B cell (primary cell): ENCODE results near the gene PHF21B. TPM values are rescaled to one million over a fixed set of nuclear protein-coding genes. Genes with fewer than 3 reads are reported as not detected.

Source experiments
- ATAC-seq: fragments of 200-7000 bp; cut with Tn5 transposase; one replicate; pipeline ENCODE4 v1.10.0; 2021; ENCODE audit warnings: low read depth, mild to moderate bottlenecking, moderate number of reproducible peaks, moderate library complexity
- CTCF ChIA-PET: fragments of 350-600 bp; sonication (Branson Sonifier 250); formaldehyde crosslinking; loops from one replicate; lab custom pipeline; 2021; ENCODE audit warnings: antibody characterized with exemption, inconsistent platforms; lab: Charles Lee
- POLR2A ChIA-PET: fragments of 350-600 bp; sonication (Branson Sonifier 250); formaldehyde crosslinking; loops from one replicate; lab custom pipeline; 2021; ENCODE audit warnings: antibody characterized with exemption; lab: Charles Lee
- DNase-seq: peaks from one replicate; pipeline ENCODE4 v3.0.0; 2013
- H2AFZ ChIP-seq: 2 replicates; pipeline ENCODE4 v1.6.1; 2012; ENCODE audit warnings: mild to moderate bottlenecking, low read depth, low read length; ENCODE audit not compliant: insufficient read depth, poor library complexity, severe bottlenecking
- H3K27ac ChIP-seq, 2 donors: 1 replicate in 1 of 2; 2 replicates in 1 of 2; pipeline ENCODE4 v1.5.1; 2012 to 2013; ENCODE audit warnings: low read length in 2 of 2, mild to moderate bottlenecking in 2 of 2, moderate library complexity in 1 of 2
- H3K27me3 ChIP-seq, 4 experiments: fragments of 200-600 bp in 1 of 4; sonication (generic) in 1 of 4; replicated peaks in 1 of 4; 1 replicate in 2 of 4; 2 replicates in 2 of 4; pipeline versions ENCODE4 v1.6.1 to v1.7.0; 2013 to 2016; ENCODE audit warnings: low read length in 3 of 4, mild to moderate bottlenecking in 2 of 4, mixed read lengths in 1 of 4, moderate library complexity in 1 of 4; ENCODE audit not compliant: insufficient read depth in 4 of 4, control insufficient read depth in 3 of 4; ENCODE audit errors: control extremely low read depth in 1 of 4
- H3K36me3 ChIP-seq, 2 experiments: replicated peaks in 1 of 2; 1 replicate in 1 of 2; 2 replicates in 1 of 2; pipeline versions ENCODE4 v1.6.1 to v1.7.1; 2013; ENCODE audit warnings: low read length in 1 of 2; ENCODE audit not compliant: insufficient read depth in 2 of 2, control insufficient read depth in 1 of 2; ENCODE audit errors: control extremely low read depth in 1 of 2, extremely low read depth in 1 of 2
- H3K4me1 ChIP-seq, 2 donors: fragments of 200-600 bp in 1 of 2; sonication (generic) in 1 of 2; 1 replicate in 1 of 2; 2 replicates in 1 of 2; pipeline versions ENCODE4 v1.5.1 to v1.6.1; 2013 to 2017; ENCODE audit warnings: low read length in 2 of 2; ENCODE audit not compliant: control insufficient read depth in 2 of 2, insufficient read depth in 2 of 2
- H3K4me2 ChIP-seq: replicated peaks from 2 replicates; pipeline ENCODE3; 2012; ENCODE audit warnings: mild to moderate bottlenecking, low read depth, low read length; ENCODE audit not compliant: poor library complexity, severe bottlenecking
- H3K4me3 ChIP-seq, 5 experiments: fragments of 200-600 bp in 1 of 5; sonication (generic) in 1 of 5; 1 replicate in 3 of 5; 2 replicates in 2 of 5; pipeline versions ENCODE4 v1.5.1 to v1.7.0; 2011 to 2016; ENCODE audit warnings: low read length in 4 of 5, mild to moderate bottlenecking in 4 of 5, low read depth in 2 of 5, control low read depth in 1 of 5, moderate library complexity in 1 of 5; ENCODE audit not compliant: insufficient read depth in 1 of 5; ENCODE audit errors: control extremely low read depth in 1 of 5, extremely low read depth in 1 of 5
- H3K79me2 ChIP-seq: fragments of 200-600 bp; sonication (generic); one replicate; pipeline ENCODE4 v1.6.0; 2016; ENCODE audit warnings: low read length; ENCODE audit not compliant: control insufficient read depth, insufficient read depth
- H3K9ac ChIP-seq: fragments of 200-600 bp; sonication (generic); 2 replicates; pipeline ENCODE4 v1.6.1; 2017; ENCODE audit warnings: mild to moderate bottlenecking, low read length, moderate library complexity
- H3K9me3 ChIP-seq, 3 donors: one replicate each; pipeline versions ENCODE4 v1.6.1 to v1.7.1; 2013; ENCODE audit warnings: low read length in 2 of 3; ENCODE audit not compliant: control insufficient read depth in 2 of 3, insufficient read depth in 1 of 3; ENCODE audit errors: control extremely low read depth in 1 of 3
- H4K20me1 ChIP-seq: 2 replicates; pipeline ENCODE4 v1.6.0; 2012; ENCODE audit warnings: mild to moderate bottlenecking, low read length; ENCODE audit not compliant: insufficient read depth, control insufficient read depth, poor library complexity, severe bottlenecking
- H3K27ac Mint-ChIP-seq: one replicate; pipeline ENCODE4 v1.8.0; 2021; ENCODE audit warnings: mixed read lengths
- H3K27me3 Mint-ChIP-seq: one replicate; pipeline ENCODE4 v1.8.0; 2021; ENCODE audit warnings: mixed read lengths
- H3K4me1 Mint-ChIP-seq: one replicate; pipeline ENCODE4 v1.8.0; 2021; ENCODE audit warnings: mixed read lengths
- H3K4me3 Mint-ChIP-seq: one replicate; pipeline ENCODE4 v1.8.0; 2021; ENCODE audit warnings: mixed read lengths
- H3K9me3 Mint-ChIP-seq: one replicate; pipeline ENCODE4 v1.8.0; 2022; ENCODE audit warnings: mixed read lengths; ENCODE audit not compliant: insufficient read depth
- EZH2 ChIP-seq: IDR thresholded peaks from 2 replicates; pipeline ENCODE4 v1.6.1; 2012; ENCODE audit warnings: borderline replicate concordance, low read depth, mild to moderate bottlenecking, moderate library complexity, low read length; ENCODE audit not compliant: insufficient read depth, poor library complexity, severe bottlenecking
- WGBS: methylation state at CpG from one replicate; pipeline ENCODE4 v1.1.5; 2013; ENCODE audit warnings: missing lambda C conversion rate; ENCODE audit not compliant: insufficient coverage; 5-methylcytosine and 5-hydroxymethylcytosine counted together
- intact Hi-C: fragments of 100-400 bp; cut with micrococcal nuclease; formaldehyde crosslinking; loops from one replicate; pipeline ENCODE4 v1.10.0; 2022
- polyA plus RNA-seq: library from polyadenylated mRNA; depleted of rRNA; stranded (reverse); fragments of >200 nt; gene quantifications from 2 replicates; pipeline ENCODE4 v1.2.3, GENCODE V29; 2012
- total RNA-seq, 2 donors: library from RNA; stranded (reverse); fragments of 120-200 nt in 1 of 2; gene quantifications; 1 replicate in 1 of 2; 2 replicates in 1 of 2; pipeline versions ENCODE4 v1.2.3 to v1.2.4, GENCODE V29; 2013 to 2022
- TF ChIP-seq, protein P1 (sequence below): fragments of 200-600 bp; IDR thresholded peaks from one replicate; pipeline ENCODE4 v1.8.0; 2022; ENCODE audit warnings: antibody characterized with exemption, mild to moderate bottlenecking

Gene PHF21B
- total and polyA plus RNA-seq, 2 donors (not counting 1 experiment from before 2014, with no cell fraction given), result not detected

DNA sequence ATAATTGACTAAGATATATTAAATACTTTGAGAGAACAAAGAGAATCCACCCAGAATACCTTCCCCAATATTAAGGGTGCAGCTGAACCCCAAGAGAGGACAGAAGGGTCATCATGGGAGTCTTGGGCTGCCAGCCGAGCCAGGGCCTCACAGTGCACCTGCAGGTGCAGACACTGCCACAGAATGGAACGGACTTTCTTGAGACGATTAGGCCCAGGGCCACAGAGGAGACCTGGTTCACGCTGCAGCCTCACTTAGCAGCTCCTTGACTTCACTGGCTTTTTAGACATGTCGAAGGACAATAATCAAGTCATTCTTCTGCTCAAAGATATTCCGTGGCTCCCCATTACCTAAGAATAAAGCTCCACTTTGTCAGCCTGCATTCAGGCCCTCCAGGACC is 100.6 kb downstream of the PHF21B start:
- no peak overlapping the region for H3K4me3 Mint-ChIP-seq
- no peak for ATAC-seq
- no peak for TF ChIP-seq EZH2
- TF ChIP-seq, protein P1, sequence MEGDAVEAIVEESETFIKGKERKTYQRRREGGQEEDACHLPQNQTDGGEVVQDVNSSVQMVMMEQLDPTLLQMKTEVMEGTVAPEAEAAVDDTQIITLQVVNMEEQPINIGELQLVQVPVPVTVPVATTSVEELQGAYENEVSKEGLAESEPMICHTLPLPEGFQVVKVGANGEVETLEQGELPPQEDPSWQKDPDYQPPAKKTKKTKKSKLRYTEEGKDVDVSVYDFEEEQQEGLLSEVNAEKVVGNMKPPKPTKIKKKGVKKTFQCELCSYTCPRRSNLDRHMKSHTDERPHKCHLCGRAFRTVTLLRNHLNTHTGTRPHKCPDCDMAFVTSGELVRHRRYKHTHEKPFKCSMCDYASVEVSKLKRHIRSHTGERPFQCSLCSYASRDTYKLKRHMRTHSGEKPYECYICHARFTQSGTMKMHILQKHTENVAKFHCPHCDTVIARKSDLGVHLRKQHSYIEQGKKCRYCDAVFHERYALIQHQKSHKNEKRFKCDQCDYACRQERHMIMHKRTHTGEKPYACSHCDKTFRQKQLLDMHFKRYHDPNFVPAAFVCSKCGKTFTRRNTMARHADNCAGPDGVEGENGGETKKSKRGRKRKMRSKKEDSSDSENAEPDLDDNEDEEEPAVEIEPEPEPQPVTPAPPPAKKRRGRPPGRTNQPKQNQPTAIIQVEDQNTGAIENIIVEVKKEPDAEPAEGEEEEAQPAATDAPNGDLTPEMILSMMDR, result no peak

DNA sequence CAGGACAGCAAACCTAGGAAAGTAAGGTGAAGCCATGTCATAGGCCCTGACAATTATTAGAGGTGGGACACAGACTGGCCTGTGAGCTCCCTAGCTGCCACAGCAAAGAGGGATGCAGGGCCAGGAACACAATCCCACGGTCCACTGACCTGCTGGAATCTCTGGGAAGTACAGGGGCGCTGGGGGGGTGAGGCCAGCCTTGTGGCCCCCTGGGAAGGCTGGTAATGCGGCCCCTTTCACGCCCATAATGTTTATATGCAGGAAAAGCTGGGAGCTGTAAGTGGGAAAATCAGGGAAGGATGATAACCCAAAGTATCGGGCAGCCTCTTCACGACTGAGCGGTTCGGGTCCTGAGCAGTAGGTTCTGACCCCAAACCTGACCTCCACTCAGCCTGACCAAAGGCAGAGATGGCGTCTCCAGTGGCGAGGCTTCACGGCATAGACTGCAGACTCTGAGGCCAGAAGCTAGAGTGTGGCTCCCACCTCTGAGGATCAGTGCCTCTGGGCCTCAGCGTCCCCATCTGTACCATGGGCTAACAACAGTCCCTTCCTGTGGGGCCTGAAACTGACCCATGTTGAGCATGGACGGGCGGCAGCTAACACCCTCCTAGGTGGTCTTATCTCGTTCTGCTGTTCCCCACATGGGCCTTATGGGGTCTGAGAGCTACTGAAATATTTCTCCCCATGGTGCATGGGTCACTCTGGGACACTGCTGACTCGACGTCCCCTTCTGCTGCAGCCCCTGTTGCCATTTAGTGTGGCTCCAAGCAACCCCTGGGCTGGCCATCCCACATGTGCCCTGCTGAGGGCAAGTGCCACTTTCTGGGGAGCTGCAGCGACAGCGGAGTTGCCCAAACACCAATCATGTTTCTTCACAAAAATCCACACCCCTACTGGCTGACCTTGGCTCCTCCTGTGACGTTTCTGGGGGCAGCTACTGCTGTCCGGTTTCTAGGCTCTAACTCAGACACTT is 101.8 kb downstream of the PHF21B start:
- CTCF ChIA-PET, result no interaction called here
- POLR2A ChIA-PET, result no interaction called here
- Histone ChIP-seq H3K36me3 (no peaks in the 10 kb centered on the region), H3K27ac (no peak overlapping the region), H3K27me3 (no peaks in the 10 kb centered on the region), H3K79me2 (no peaks in the 10 kb centered on the region), H3K4me1 (no peaks in the 10 kb centered on the region), H3K4me2 (no peak overlapping the region), H2AFZ (no peak overlapping the region), H3K4me3 (no peak overlapping the region), H3K9me3 (peaks cover 0 to 27% (median 0%) of the 10 kb centered on the region in 3 donors), H4K20me1 (no peaks in the 10 kb centered on the region), H3K9ac (no peak overlapping the region)
- no peaks in the 10 kb centered on the region for H3K4me1 Mint-ChIP-seq
- WGBS, result 89% methylated on average over 21 of the region's 21 CpGs
- H3K4me3 Mint-ChIP-seq, result no peak overlapping the region
- no peak for TF ChIP-seq EZH2
- TF ChIP-seq, protein P1, result no peak
- no peak overlapping the region for H3K27ac Mint-ChIP-seq
- intact Hi-C loops, result no loop called here
- H3K27me3 Mint-ChIP-seq, result peaks cover 23% of the 10 kb centered on the region
- DNase-seq (no peak), ATAC-seq (no peak)
- H3K9me3 Mint-ChIP-seq, result peaks cover 11% of the 10 kb centered on the region

More for the DNA sequence above, 100.6 kb downstream of the PHF21B start:
- no peak overlapping the region for H2AFZ ChIP-seq
- POLR2A ChIA-PET, result no interaction called here
- DNase-seq, result no peak
- intact Hi-C loops, result no loop called here
- H3K4me3 ChIP-seq, result no peak overlapping the region
- CTCF ChIA-PET, result no interaction called here
- H3K4me1 ChIP-seq, result no peaks in the 10 kb centered on the region
- no peaks in the 10 kb centered on the region for H3K27me3 ChIP-seq
- no peak overlapping the region for H3K9ac ChIP-seq
- Mint-ChIP-seq H3K27me3 (peaks cover 23% of the 10 kb centered on the region), H3K27ac (no peak overlapping the region), H3K9me3 (peaks cover 10% of the 10 kb centered on the region), H3K4me1 (no peaks in the 10 kb centered on the region)
- H3K9me3 ChIP-seq, result peaks cover 0 to 33% (median 0%) of the 10 kb centered on the region in 3 donors
- H3K79me2 ChIP-seq, result no peaks in the 10 kb centered on the region
- WGBS, result 87% methylated on average over 6 of the region's 6 CpGs
- H3K36me3 ChIP-seq, result no peaks in the 10 kb centered on the region
- H3K4me2 ChIP-seq, result no peak overlapping the region
- H3K27ac ChIP-seq, result no peak overlapping the region
- H4K20me1 ChIP-seq, result no peaks in the 10 kb centered on the region
